HepG2 (cell line): ENCODE results near the gene MMS19. TPM values are rescaled to one million over a fixed set of nuclear protein-coding genes. Genes with fewer than 3 reads are reported as not detected.
A peak's percentile ranks its signal among the peaks of the same experiment; 100 is the strongest.

Source experiments
- DR1 ChIP-seq: sonication (generic); formaldehyde crosslinking; IDR thresholded peaks from 2 replicates; pipeline ENCODE4 v1.8.0; 2021; ENCODE audit warnings: mild to moderate bottlenecking, missing genetic modification reagents, inconsistent platforms
- RFX1 ChIP-seq: fragments of 450-650 bp; IDR thresholded peaks from 2 replicates; pipeline ENCODE4 v1.6.1; 2017
- SP1 ChIP-seq, 2 experiments: fragments of 450-650 bp in 1 of 2; sonication (generic) in 1 of 2; formaldehyde crosslinking in 1 of 2; IDR thresholded peaks; 2 replicates each; pipeline versions ENCODE4 v1.4.0 to v1.6.1; 2016 to 2020; ENCODE audit warnings: missing genetic modification reagents in 1 of 2
- THAP11 ChIP-seq: IDR thresholded peaks from 2 replicates; pipeline ENCODE4 v1.6.1; 2016; ENCODE audit warnings: missing biosample characterization, missing genetic modification reagents
- XBP1 ChIP-seq: sonication (generic); formaldehyde crosslinking; IDR thresholded peaks from 2 replicates; pipeline ENCODE4 v1.5.0; 2020; ENCODE audit warnings: missing genetic modification reagents
- ZNF12 ChIP-seq: sonication (generic); formaldehyde crosslinking; IDR thresholded peaks from 2 replicates; pipeline ENCODE4 v1.5.0; 2020; ENCODE audit warnings: missing genetic modification reagents
- ZNF556 ChIP-seq: sonication (generic); formaldehyde crosslinking; IDR thresholded peaks from 2 replicates; pipeline ENCODE4 v1.4.0; 2020; ENCODE audit warnings: mild to moderate bottlenecking, missing genetic modification reagents, borderline replicate concordance
- ZNF776 ChIP-seq: sonication (generic); formaldehyde crosslinking; IDR thresholded peaks from 2 replicates; pipeline ENCODE4 v1.4.0; 2020; ENCODE audit warnings: mild to moderate bottlenecking, missing genetic modification reagents
- ZNF790 ChIP-seq: sonication (generic); formaldehyde crosslinking; IDR thresholded peaks from 2 replicates; pipeline ENCODE4 v1.8.0; 2022; ENCODE audit warnings: missing genetic modification reagents, mild to moderate bottlenecking, borderline replicate concordance
- ZSCAN21 ChIP-seq: sonication (generic); formaldehyde crosslinking; IDR thresholded peaks from 2 replicates; pipeline ENCODE4 v1.8.0; 2022; ENCODE audit warnings: mild to moderate bottlenecking, missing genetic modification reagents, moderate library complexity, borderline replicate concordance
- polyA plus RNA-seq, 8 experiments: library from polyadenylated mRNA; depleted of rRNA in 3 of 8; stranded (reverse) in 7 of 8; unstranded in 1 of 8; fragments of >200 nt; fragmentation: Illumina TruSeq in 4 of 8; extraction: Trizol in 4 of 8; gene quantifications; 2 replicates each; pipeline versions ENCODE4 v1.2.1 to v1.2.3, GENCODE V29; 2011 to 2016; ENCODE audit warnings: low read depth in 4 of 8, missing spikeins in 1 of 8, mixed read lengths in 1 of 8; ENCODE audit not compliant: insufficient read depth in 1 of 8
- total RNA-seq, 5 experiments: library from RNA; depleted of rRNA; stranded (reverse); fragments of >200 nt; fragmentation: Illumina TruSeq; extraction: Trizol; gene quantifications; 2 replicates each; pipeline ENCODE4 v1.2.3, GENCODE V29; 2016; ENCODE audit warnings: low read depth in 1 of 5
- TF ChIP-seq, protein P1 (sequence below): sonication (generic); formaldehyde crosslinking; IDR thresholded peaks from 2 replicates; pipeline ENCODE4 v1.5.1; 2020; ENCODE audit warnings: mild to moderate bottlenecking, missing genetic modification reagents
- TF ChIP-seq, protein P2 (sequence below): sonication (generic); formaldehyde crosslinking; IDR thresholded peaks from 2 replicates; pipeline ENCODE4 v1.5.1; 2020; ENCODE audit warnings: mild to moderate bottlenecking, missing genetic modification reagents, borderline replicate concordance
- TF ChIP-seq, protein P3 (sequence below): sonication (generic); formaldehyde crosslinking; IDR thresholded peaks from 2 replicates; pipeline ENCODE4 v1.5.0; 2020; ENCODE audit warnings: mild to moderate bottlenecking, missing genetic modification reagents
- TF ChIP-seq, protein P4 (sequence below): IDR thresholded peaks from 2 replicates; pipeline ENCODE4 v1.6.1; 2016; ENCODE audit warnings: control low read depth
- TF ChIP-seq, protein P5 (sequence below): IDR thresholded peaks from 2 replicates; pipeline ENCODE4 v1.6.1; 2012; ENCODE audit warnings: low read length, improper control_type of control experiment

MMS19 gene
- total and polyA plus RNA-seq, 2 of the 13 experiments (the other 11 are each of a cell fraction or from before 2014, with no cell fraction given): 76.4 to 107 TPM

DNA sequence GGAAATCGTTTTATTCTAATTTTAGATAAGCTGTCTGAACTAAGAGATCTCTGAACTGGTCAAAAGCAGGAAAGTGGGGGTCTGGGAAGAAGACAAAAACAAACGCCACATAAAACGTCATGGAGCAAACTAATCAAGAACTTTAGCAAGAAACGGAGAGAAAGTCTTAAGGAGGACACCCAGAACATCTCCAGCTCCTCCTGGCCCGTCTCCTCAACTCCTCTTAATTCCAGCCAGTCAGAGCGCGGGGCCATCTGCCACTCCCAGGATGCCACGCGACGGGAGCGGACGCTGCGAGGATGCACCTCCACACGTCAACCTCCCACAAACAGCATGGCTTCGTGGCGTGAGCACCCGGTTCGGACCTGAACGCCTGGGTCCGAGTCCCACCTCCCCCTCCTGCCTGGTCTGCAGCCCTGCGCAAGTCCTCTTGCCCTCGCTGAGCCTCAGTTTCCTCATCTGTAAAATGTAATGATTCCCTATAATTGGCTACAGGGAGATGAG lies 598 bp downstream of the MMS19 start (continued):
- TF ChIP-seq, protein P1, sequence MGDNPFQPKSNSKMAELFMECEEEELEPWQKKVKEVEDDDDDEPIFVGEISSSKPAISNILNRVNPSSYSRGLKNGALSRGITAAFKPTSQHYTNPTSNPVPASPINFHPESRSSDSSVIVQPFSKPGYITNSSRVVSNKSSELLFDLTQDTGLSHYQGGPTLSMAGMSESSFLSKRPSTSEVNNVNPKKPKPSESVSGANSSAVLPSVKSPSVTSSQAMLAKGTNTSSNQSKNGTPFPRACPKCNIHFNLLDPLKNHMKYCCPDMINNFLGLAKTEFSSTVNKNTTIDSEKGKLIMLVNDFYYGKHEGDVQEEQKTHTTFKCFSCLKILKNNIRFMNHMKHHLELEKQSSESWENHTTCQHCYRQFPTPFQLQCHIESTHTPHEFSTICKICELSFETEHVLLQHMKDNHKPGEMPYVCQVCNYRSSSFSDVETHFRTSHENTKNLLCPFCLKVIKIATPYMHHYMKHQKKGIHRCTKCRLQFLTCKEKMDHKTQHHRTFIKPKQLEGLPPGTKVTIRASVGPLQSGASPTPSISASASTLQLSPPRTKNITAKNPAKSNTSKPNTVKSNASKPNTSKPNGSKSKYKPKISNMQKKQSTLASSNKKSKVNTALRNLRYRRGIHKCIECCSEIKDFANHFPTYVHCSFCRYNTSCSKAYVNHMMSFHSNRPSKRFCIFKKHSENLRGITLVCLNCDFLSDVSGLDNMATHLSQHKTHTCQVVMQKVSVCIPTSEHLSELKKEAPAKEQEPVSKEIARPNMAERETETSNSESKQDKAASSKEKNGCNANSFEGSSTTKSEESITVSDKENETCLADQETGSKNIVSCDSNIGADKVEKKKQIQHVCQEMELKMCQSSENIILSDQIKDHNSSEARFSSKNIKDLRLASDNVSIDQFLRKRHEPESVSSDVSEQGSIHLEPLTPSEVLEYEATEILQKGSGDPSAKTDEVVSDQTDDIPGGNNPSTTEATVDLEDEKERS (CRISPR knock-in tag): peak; percentile 46; the same call in 1 of the 2 replicates
- TF ChIP-seq, protein P2, sequence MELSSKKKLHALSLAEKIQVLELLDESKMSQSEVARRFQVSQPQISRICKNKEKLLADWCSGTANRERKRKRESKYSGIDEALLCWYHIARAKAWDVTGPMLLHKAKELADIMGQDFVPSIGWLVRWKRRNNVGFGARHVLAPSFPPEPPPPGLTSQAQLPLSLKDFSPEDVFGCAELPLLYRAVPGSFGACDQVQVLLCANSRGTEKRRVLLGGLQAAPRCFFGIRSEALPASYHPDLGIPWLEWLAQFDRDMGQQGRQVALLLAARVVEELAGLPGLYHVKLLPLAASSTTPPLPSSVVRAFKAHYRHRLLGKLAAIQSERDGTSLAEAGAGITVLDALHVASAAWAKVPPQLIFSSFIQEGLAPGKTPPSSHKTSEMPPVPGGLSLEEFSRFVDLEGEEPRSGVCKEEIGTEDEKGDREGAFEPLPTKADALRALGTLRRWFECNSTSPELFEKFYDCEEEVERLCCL (CRISPR knock-in tag): 0 out of 2 replicates have a peak, but pooled peaks have one; percentile 46
- TF ChIP-seq DR1 (CRISPR knock-in tag) (no peak), ZNF556 (CRISPR knock-in tag) (no peak), ZNF776 (no peak), XBP1 (CRISPR knock-in tag) (no peak), THAP11 (CRISPR knock-in tag) (peak; percentile 54; the same call in 1 of the 2 replicates), ZNF790 (CRISPR knock-in tag) (no peak), SP1 (IDR thresholded peaks at IDR 0.05) (no peak), SP1 (CRISPR knock-in tag; IDR thresholded peaks at IDR 0.05) (0 out of 2 replicates have a peak, but pooled peaks have one; percentile 30), ZNF12 (no peak), ZSCAN21 (CRISPR knock-in tag) (peak; percentile 80; the same call in 1 of the 2 replicates), RFX1 (no peak)
- TF ChIP-seq, protein P3, sequence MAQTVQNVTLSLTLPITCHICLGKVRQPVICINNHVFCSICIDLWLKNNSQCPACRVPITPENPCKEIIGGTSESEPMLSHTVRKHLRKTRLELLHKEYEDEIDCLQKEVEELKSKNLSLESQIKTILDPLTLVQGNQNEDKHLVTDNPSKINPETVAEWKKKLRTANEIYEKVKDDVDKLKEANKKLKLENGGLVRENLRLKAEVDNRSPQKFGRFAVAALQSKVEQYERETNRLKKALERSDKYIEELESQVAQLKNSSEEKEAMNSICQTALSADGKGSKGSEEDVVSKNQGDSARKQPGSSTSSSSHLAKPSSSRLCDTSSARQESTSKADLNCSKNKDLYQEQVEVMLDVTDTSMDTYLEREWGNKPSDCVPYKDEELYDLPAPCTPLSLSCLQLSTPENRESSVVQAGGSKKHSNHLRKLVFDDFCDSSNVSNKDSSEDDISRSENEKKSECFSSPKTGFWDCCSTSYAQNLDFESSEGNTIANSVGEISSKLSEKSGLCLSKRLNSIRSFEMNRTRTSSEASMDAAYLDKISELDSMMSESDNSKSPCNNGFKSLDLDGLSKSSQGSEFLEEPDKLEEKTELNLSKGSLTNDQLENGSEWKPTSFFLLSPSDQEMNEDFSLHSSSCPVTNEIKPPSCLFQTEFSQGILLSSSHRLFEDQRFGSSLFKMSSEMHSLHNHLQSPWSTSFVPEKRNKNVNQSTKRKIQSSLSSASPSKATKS (CRISPR knock-in tag): no peak
- TF ChIP-seq, protein P4, sequence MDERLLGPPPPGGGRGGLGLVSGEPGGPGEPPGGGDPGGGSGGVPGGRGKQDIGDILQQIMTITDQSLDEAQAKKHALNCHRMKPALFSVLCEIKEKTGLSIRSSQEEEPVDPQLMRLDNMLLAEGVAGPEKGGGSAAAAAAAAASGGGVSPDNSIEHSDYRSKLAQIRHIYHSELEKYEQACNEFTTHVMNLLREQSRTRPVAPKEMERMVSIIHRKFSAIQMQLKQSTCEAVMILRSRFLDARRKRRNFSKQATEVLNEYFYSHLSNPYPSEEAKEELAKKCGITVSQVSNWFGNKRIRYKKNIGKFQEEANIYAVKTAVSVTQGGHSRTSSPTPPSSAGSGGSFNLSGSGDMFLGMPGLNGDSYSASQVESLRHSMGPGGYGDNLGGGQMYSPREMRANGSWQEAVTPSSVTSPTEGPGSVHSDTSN: no peak
- TF ChIP-seq, protein P5, sequence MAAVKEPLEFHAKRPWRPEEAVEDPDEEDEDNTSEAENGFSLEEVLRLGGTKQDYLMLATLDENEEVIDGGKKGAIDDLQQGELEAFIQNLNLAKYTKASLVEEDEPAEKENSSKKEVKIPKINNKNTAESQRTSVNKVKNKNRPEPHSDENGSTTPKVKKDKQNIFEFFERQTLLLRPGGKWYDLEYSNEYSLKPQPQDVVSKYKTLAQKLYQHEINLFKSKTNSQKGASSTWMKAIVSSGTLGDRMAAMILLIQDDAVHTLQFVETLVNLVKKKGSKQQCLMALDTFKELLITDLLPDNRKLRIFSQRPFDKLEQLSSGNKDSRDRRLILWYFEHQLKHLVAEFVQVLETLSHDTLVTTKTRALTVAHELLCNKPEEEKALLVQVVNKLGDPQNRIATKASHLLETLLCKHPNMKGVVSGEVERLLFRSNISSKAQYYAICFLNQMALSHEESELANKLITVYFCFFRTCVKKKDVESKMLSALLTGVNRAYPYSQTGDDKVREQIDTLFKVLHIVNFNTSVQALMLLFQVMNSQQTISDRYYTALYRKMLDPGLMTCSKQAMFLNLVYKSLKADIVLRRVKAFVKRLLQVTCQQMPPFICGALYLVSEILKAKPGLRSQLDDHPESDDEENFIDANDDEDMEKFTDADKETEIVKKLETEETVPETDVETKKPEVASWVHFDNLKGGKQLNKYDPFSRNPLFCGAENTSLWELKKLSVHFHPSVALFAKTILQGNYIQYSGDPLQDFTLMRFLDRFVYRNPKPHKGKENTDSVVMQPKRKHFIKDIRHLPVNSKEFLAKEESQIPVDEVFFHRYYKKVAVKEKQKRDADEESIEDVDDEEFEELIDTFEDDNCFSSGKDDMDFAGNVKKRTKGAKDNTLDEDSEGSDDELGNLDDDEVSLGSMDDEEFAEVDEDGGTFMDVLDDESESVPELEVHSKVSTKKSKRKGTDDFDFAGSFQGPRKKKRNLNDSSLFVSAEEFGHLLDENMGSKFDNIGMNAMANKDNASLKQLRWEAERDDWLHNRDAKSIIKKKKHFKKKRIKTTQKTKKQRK: no peak
